DMS153 (cell line): ENCODE measurements around the gene SLC8A1.

ENCODE experiments used
- DNase-seq: peaks from one replicate; lab custom pipeline; 2025; lab: John Stamatoyannopoulos, UW

The SLC8A1 gene

DNA sequence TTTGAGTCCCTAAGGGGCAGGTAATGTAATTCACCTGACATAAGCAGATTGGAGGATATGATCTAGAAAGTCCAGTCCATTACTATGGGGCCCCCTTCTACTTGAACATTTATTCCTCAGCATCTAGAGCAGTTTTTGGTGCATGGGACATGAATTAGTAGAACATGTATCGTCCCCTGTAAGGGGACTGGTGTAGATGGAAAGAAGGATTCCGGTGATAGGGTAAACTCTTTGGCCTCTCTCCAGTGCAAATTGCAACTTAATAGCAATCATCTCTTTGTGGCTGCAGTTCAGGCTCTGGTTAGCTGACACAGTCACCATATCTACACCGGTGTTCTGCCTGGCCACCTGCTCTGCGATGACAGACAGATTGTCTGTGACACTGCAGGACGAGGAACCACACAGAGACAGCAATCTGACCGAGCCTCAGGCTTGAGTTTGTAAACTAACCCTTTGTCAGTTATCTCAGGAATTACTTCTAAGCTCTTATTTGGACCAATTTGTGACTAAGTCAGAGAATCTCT lies 6.4 kb upstream of the SLC8A1 start:
- DNase-seq: no peak

GRCh38 chr2:40457837-40458236 lies 5.9 kb upstream of the SLC8A1 start:
- no peak for DNase-seq

GRCh38 chr2:40457366-40457765 lies 5.5 kb upstream of the SLC8A1 start:
- no peak for DNase-seq

DNA sequence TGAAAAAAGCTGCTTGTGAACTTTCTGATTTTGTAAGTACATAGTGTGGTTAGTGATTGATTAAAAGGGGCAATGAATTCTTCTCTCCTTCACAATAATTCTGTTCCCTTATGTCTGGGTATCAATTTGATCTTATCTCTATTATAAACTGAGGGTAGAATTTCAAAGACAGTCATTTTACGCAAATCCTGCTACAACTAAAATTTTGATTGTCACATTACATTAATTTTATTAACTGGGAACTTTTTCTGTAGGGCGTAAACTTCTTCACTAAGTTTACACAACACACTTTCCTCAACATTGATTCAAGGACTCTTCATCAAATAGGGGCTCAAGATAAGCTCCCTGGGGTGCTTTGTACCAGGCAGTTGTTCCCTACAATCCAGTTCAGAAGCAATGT lies 5.0 kb upstream of the SLC8A1 start:
- no peak for DNase-seq

DNA sequence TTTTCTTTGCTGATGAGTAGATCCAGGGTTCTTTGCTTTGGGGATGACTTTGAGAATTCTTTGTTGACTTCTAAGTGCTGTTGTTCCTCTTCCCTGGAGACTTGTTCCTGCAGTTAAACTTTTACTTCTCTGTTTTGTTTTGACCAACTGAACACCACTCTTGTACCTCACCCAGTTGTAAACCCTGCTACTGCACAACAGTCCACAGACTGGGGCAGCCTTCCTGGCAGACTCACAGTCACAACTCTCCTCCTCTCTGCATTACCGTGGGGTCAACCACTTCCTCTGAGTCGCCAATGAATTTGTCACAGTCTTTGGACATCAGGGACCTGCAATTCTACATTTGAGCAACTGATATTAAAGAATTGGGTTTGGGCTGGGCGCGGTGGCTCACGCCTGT lies 3.8 kb upstream of the SLC8A1 start:
- no peak for DNase-seq

GRCh38 chr2:40454321-40454720 lies 2.4 kb upstream of the SLC8A1 start:
- DNase-seq: no peak

GRCh38 chr2:40452786-40453185 lies 896 bp upstream of the SLC8A1 start:
- no peak for DNase-seq

DNA sequence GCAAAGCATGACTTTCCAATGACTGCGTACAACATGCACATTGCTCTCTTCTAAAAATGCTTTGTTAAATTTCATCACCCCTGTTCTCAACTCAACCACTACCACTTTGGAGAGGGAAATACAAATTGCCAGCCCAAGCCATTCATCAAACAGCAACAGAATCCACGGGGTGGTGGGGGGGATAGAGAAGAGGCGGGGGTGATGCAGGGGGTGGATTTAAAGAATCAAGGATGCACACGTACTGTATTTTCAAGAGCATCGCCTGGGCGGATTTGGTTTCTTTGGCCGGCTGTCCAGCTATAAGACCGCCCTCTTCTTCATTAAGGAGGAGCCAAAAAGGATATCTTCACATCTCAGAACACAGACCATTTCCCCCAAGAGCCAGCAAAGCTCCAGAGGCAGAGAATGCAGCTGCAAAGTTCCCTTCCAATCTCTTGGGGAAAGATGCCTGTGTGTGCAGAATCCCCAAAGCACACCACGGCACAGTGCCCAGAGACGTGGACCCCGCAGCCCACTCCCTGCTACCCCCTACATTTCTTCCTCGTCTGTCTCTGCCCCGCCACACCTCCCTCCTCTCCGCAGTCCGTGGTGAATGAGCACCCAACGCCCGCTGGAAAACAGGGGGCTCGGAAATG lies 977 bp downstream of the SLC8A1 start:
- DNase-seq: peak; percentile 48

GRCh38 chr2:40450066-40450795 lies 1.7 kb downstream of the SLC8A1 start:
- no peak for DNase-seq

DNA sequence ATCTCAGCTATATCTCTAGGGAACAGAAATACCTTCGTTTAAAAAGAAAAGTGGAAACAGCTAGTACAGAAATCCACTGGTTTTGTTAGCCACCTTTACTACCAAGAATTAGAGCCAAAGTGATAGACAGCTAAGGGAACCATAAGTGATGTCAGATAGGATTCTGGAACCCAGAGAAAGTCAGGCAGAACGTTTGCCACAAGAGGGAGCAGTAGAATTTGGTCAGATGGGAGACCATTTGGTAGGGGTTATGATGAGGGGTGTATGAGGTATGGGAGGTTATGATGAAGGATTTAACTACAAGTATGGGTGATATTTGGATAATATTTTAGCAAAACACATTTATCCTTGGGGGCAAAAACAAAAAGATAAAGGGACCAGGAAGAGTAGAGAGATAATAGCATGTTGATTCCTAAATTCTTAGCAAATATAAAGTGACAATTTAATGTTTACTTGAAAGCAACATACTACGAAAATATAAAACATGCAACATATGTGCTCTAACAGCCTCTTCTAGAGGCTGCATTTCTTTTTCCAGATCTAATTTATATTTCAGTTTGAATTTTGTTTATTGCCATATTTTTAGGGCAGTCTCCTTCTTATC lies 3.3 kb downstream of the SLC8A1 start:
- DNase-seq: peak; percentile 13

- no peak for DNase-seq
These were observed 6.4 kb downstream of the SLC8A1 start for GRCh38 chr2:40445467-40445866.

DNA sequence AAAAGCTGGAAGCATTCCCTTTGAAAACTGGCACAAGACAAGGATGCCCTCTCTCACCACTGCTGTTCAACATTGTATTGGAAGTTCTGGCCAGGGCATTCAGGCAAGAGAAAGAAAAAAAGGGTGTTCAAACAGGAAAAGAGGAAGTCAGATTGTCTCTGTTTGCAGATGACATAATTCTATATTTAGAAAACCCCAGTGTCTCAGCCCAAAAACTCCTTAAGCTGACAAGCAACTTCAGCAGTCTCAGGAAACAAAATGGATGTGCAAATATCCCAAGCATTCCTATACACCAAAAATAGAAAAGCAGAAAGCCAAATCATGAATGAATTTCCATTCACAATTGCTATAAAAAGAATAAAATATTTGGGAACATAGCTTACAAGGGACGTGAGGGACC lies 11.1 kb downstream of the SLC8A1 start:
- no peak for DNase-seq

- no peak for DNase-seq
These were observed 12.4 kb downstream of the SLC8A1 start for GRCh38 chr2:40439473-40439872.

GRCh38 chr2:40436093-40436475 lies 15.8 kb downstream of the SLC8A1 start:
- DNase-seq: no peak

DNA sequence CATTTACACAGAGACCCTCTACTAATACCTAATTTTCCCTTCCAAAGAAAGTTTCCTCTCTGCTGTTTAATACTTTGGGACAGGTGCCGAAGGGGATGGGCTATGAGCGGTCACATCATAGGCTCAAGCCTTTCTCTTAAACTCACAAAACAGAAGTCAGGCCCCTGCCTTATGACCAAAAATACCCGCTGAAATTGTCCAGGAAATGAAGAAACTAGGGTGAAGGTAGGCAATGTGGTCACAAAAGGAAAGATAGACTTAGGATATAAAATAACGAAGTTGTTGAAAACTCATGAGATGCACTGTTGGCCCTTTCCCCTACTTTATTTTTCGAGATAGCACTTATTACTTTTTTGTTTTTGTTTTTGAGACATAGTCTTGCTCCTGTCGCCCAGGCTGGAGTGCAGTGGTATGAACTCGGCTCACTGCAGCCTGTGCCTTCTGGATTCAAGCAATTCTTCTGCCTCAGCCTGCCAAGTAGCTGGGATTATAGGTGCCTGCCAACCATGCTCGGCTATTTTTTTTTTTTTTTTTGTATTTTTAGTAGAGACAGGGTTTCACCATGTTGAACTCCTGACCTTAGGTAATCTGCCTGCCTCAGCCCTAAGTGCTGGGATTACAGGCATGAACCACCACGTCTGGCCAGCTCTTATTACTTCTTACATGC lies 16.3 kb downstream of the SLC8A1 start:
- DNase-seq: no peak

- no peak for DNase-seq
These were observed 17.1 kb downstream of the SLC8A1 start for GRCh38 chr2:40434731-40435271.

GRCh38 chr2:40433736-40434135 lies 18.2 kb downstream of the SLC8A1 start:
- DNase-seq: no peak

DNA sequence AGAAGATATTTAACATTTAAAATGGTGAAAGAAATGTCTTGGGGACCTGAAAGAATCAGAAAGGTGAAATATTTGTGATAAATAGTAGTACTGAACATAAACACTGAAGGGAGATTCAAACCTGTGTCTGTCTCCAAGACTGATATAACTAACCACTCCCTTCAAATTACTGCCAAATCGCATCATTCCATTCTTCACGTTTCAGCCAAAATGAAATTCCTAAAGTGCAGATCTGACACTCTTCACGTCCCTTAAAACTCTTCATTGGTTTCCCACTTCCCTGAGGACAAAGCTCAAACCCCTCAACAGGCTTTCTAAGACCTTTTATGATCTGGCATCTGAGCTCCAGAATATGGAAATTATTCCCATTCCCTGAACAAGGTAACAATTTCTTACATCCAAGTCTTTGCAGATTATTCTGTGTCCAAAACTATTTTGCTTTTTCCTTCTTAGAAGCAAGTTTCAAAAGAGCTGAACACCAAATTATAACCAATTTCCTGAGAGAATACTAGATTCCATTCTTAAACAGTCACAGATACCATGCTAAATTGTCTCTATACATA lies 18.9 kb downstream of the SLC8A1 start:
- DNase-seq: no peak

DNA sequence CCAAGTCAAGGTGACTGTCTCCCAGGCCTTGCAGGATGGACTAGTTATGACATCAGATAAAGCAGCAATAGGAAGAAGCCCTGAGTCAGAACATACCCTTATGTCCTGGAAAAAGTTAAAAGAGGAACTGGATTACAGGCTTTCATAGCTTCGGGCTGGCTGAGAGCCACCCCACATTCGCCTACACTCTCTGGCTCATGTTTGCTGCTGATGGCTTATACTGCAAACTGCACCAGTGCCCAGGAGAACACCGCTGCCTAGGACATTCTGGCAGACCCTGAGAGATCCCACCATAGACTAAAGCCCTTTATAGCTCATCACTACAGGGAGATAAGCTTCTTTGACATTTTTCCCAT lies 20.3 kb downstream of the SLC8A1 start:
- DNase-seq: no peak

- no peak for DNase-seq
These were observed 20.9 kb downstream of the SLC8A1 start for GRCh38 chr2:40430776-40431599.

DNA sequence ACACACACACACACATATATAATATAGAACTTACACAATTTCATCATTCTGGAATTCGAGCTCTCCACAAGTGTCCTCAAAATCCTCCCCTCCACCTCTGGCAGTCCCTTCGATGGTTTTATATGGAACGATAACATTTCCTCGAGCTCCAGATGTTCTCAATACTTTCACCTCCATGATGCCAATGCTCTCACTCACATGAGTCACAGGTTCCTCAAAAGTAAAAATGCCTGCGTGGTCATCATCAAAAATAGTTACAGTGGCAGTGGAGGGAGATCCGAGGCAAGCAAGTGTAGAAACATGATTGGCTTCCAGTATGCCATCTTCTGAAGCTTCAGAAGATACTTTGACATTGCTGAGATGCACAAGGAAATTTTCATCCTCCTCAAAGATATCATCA lies 23.5 kb downstream of the SLC8A1 start:
- no peak for DNase-seq
